ENCODE data around the gene NISCH. TPM values are rescaled to one million over a fixed set of nuclear protein-coding genes. Genes with fewer than 3 reads are reported as not detected.

NISCH gene
- total RNA-seq, 1 experiment from 2014 or later = 104 TPM

DNA sequence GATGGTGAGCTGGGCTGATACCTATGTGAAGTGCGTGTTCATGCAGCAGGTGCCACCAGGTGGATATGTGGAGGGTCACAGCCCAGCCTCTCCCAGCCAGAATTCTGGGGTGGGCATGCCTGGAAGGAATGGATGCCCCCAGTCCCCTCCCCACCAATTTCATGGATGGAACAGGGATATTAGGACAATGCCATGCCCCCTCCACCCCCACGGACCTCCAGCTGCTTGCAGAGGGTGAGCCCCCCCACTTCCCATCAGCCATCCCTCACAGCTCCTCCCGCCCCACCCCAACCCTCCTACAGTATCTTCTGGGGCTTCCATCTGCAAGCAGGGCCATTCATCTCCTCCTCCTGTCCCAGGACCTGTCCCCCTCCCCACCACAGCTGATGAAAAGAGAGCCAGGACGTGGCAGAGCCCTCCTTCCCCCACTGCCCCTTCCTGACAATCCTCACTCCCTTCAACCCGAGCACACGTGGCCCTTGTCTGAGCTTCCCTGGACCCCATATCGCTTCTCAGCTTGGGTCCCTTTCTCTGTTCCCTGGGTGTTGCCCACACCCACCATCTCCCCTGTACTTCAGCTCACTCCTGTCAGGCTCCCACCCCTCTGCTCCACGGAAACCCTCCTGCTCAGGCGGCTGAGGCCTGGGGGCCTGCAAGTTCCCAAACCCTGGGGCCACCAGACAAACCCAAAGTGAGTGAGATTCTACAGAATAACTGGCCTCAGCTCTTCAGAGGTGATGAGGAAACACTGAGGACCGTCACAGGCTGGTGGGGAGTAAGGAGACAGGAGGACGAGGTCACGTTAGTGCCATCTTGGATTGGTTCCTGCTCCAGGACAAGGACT is 7.7 kb upstream of the NISCH start:
- H4K20me1 ChIP-seq (ENCODE audit: control insufficient read depth, insufficient read depth, insufficient read length) = no peaks in the 10 kb centered on the region
- no peak overlapping the region for H4K5ac ChIP-seq (ENCODE audit: insufficient read length, low read depth, low read length)
- no peaks in the 10 kb centered on the region for H3K9me3 Mint-ChIP-seq
- no peak overlapping the region for H3T11ph ChIP-seq (ENCODE audit: low read length)
- H2BK12ac ChIP-seq (ENCODE audit: insufficient read length, low read depth, low read length) = no peak overlapping the region
- H3K36me3 Mint-ChIP-seq (ENCODE audit: insufficient read depth in 1 of 3, low read depth in 3 of 3) = no peaks in the 10 kb centered on the region; a peak in 1 of 7 replicates
- no peak overlapping the region for H3K27ac ChIP-seq (ENCODE audit: insufficient read length, low read depth, low read length)
- peaks cover 21 to 28% of the 10 kb centered on the region in 2 experiments for H3K4me1 Mint-ChIP-seq
- H2AK5ac ChIP-seq (ENCODE audit: insufficient read length, low read length) = no peak overlapping the region
- no peaks in the 10 kb centered on the region for H3K79me1 ChIP-seq (ENCODE audit: insufficient read depth, low read depth, low read length, poor library complexity, severe bottlenecking)
- H3K9ac ChIP-seq (ENCODE audit: extremely low read depth, insufficient read length, low read length) = peak overlapping the region; percentile 10
- H2BK120ac ChIP-seq (ENCODE audit: low read depth, low read length, poor library complexity, severe bottlenecking) = no peak overlapping the region
- H3K27me3 ChIP-seq (ENCODE audit: insufficient read depth, low read length) = no peaks in the 10 kb centered on the region
- H3K56ac ChIP-seq (ENCODE audit: insufficient read length, low read depth, low read length) = no peak overlapping the region
- no peak overlapping the region for H2BK20ac ChIP-seq (ENCODE audit: low read depth, low read length, poor library complexity, severe bottlenecking)
- no peak overlapping the region for H3K23ac ChIP-seq (ENCODE audit: insufficient read length, low read depth, low read length)
- no peaks in the 10 kb centered on the region; the same call in 1 of the 2 replicates for H3K4me1 ChIP-seq (ENCODE audit: insufficient read depth, low read length)
- H2BK15ac ChIP-seq (ENCODE audit: low read depth, low read length) = no peak overlapping the region
- no peak overlapping the region for H3K4ac ChIP-seq (ENCODE audit: low read depth, low read length)
- no peaks in the 10 kb centered on the region for H3K23me2 ChIP-seq (ENCODE audit: insufficient read length, low read depth, low read length, poor library complexity, severe bottlenecking)
- H3K79me2 ChIP-seq (ENCODE audit: insufficient read depth, low read length) = no peaks in the 10 kb centered on the region
- no peak overlapping the region for H3K18ac ChIP-seq (ENCODE audit: insufficient read length, low read depth, low read length)
- TF ChIP-seq, protein P1, sequence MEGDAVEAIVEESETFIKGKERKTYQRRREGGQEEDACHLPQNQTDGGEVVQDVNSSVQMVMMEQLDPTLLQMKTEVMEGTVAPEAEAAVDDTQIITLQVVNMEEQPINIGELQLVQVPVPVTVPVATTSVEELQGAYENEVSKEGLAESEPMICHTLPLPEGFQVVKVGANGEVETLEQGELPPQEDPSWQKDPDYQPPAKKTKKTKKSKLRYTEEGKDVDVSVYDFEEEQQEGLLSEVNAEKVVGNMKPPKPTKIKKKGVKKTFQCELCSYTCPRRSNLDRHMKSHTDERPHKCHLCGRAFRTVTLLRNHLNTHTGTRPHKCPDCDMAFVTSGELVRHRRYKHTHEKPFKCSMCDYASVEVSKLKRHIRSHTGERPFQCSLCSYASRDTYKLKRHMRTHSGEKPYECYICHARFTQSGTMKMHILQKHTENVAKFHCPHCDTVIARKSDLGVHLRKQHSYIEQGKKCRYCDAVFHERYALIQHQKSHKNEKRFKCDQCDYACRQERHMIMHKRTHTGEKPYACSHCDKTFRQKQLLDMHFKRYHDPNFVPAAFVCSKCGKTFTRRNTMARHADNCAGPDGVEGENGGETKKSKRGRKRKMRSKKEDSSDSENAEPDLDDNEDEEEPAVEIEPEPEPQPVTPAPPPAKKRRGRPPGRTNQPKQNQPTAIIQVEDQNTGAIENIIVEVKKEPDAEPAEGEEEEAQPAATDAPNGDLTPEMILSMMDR (conservative IDR thresholded peaks at IDR 0.05) = no peak
- no peak overlapping the region for H4K8ac ChIP-seq (replicated peaks; ENCODE audit: insufficient read length, low read depth, low read length)
- H2AFZ ChIP-seq (ENCODE audit: low read length) = no peak overlapping the region
- H3K4me2 ChIP-seq (ENCODE audit: insufficient read depth, insufficient read length, low read length) = no peak overlapping the region
- no peak overlapping the region for H4K91ac ChIP-seq (ENCODE audit: insufficient read length, low read depth, low read length)
- no CpG with 5 or more reads among the region's 12 CpGs for WGBS (ENCODE audit: extremely low coverage, insufficient read length, low lambda C conversion rate)
- H3K27ac Mint-ChIP-seq = peak overlapping the region in 1 of 3 experiments; percentile 79; a peak in 3 of 7 replicates
- peak overlapping the region in 1 of 2 experiments; percentile 32; a peak in 2 of 5 replicates for H3K4me3 Mint-ChIP-seq
- H3K14ac ChIP-seq (ENCODE audit: insufficient read depth, low read length) = no peak overlapping the region
- H3K9me3 ChIP-seq (ENCODE audit: control insufficient read depth, low read depth, low read length) = no peaks in the 10 kb centered on the region
- DNase-seq = peak; percentile 21
- no peak overlapping the region for H2BK5ac ChIP-seq (ENCODE audit: insufficient read length, low read length)
- H3K27me3 Mint-ChIP-seq (ENCODE audit: low read depth) = peaks cover 3% of the 10 kb centered on the region

Measured in H9 (cell line).